Transverse colon (tissue), 4 donors: ENCODE data around the gene EIF2S3B. TPM values are rescaled to one million over a fixed set of nuclear protein-coding genes. Genes with fewer than 3 reads are reported as not detected.

ENCODE experiments used
- DNase-seq: peaks from one replicate; pipeline ENCODE4 v3.0.0-alpha.2; 2019
- H3K27ac ChIP-seq, 4 donors: fragments of 200-600 bp; sonication (generic); 2 replicates each; pipeline ENCODE4 v1.5.1; 2016 to 2018; ENCODE audit warnings: inconsistent platforms in 4 of 4
- H3K27me3 ChIP-seq: fragments of 200-600 bp; sonication (generic); 2 replicates; pipeline ENCODE4 v1.5.1; 2017; ENCODE audit warnings: inconsistent platforms
- H3K36me3 ChIP-seq, 4 donors: fragments of 200-600 bp; sonication (generic); 2 replicates each; pipeline ENCODE4 v1.5.1; 2017 to 2019; ENCODE audit warnings: inconsistent platforms in 4 of 4
- H3K4me1 ChIP-seq, 4 donors: fragments of 200-600 bp; sonication (generic); 2 replicates each; pipeline ENCODE4 v1.5.1; 2017 to 2020; ENCODE audit warnings: inconsistent platforms in 4 of 4
- H3K4me3 ChIP-seq, 4 donors: fragments of 200-600 bp; sonication (generic); 1 replicate in 1 of 4; 2 replicates in 3 of 4; pipeline versions ENCODE4 v1.5.1 to v1.6.1; 2017 to 2019; ENCODE audit warnings: inconsistent platforms in 4 of 4
- H3K9me3 ChIP-seq, 2 donors: fragments of 200-600 bp; sonication (generic); 2 replicates each; pipeline ENCODE4 v1.5.1; 2017 to 2019; ENCODE audit warnings: inconsistent platforms in 2 of 2
- CTCF ChIP-seq, 5 experiments: fragments of 200-600 bp in 3 of 5; fragments of 450-650 bp in 2 of 5; sonication (generic) in 3 of 5; IDR thresholded peaks; 1 replicate in 2 of 5; 2 replicates in 3 of 5; pipeline ENCODE4 v1.5.1; 2016 to 2017; ENCODE audit warnings: antibody characterized with exemption in 5 of 5, inconsistent platforms in 3 of 5, mild to moderate bottlenecking in 2 of 5, moderate library complexity in 1 of 5
- EP300 ChIP-seq: sonication (generic); formaldehyde crosslinking; IDR thresholded peaks from one replicate; pipeline ENCODE4 v1.6.1; 2017; ENCODE audit warnings: antibody characterized with exemption, low read depth
- POLR2A ChIP-seq: fragments of 450-650 bp; IDR thresholded peaks from one replicate; pipeline ENCODE4 v1.6.1; 2016; ENCODE audit warnings: antibody characterized with exemption, mild to moderate bottlenecking, moderate library complexity
- POLR2AphosphoS5 ChIP-seq, 3 donors: sonication (generic); formaldehyde crosslinking; IDR thresholded peaks; one replicate each; pipeline ENCODE4 v1.6.1; 2016; ENCODE audit warnings: antibody characterized with exemption in 3 of 3
- whole genome bisulfite sequencing, 2 donors: methylation state at CpG; one replicate each; pipeline ENCODE4 v1.1.5; 2018; ENCODE audit warnings: low coverage in 1 of 2; 5-methylcytosine and 5-hydroxymethylcytosine counted together
- in situ Hi-C, 4 donors: fragments of 200-750 bp; cut with MboI; loops; one replicate each; pipeline versions ENCODE4 v1.15.0 to v1.15.1; 2017; ENCODE audit warnings: low sequenced_read_pairs in 3 of 4, low pct_ligation_motif_present in 1 of 4, low pct_unique_long_range_greater_than_20kb in 1 of 4
- intact Hi-C: fragments of 100-400 bp; cut with DNase I; formaldehyde crosslinking; loops from one replicate; pipeline ENCODE4 v1.15.1; 2023; ENCODE audit warnings: low total_unique reads
- total RNA-seq, 4 donors: library from RNA; depleted of rRNA; stranded (reverse); fragments of >200 nt; gene quantifications; one replicate each; pipeline ENCODE4 v1.1.0, GENCODE V29; 2016

EIF2S3B gene
- total RNA-seq, 4 donors from 2014 or later, result 0.41 TPM; not detected in 3

- no peaks in the 10 kb centered on the region for H3K27me3 ChIP-seq
- H3K27ac ChIP-seq, result no peak overlapping the region
- H3K4me3 ChIP-seq, result no peak overlapping the region
- H3K4me1 ChIP-seq, result no peaks in the 10 kb centered on the region
- H3K9me3 ChIP-seq, result no peaks in the 10 kb centered on the region
- no peak for DNase-seq
- WGBS, 2 donors, result 8 to 36% methylated on average over 1 of the region's 1 CpG
- no peak for TF ChIP-seq CTCF (IDR thresholded peaks at IDR 0.05)
- TF ChIP-seq POLR2AphosphoS5 (IDR thresholded peaks at IDR 0.05), result no peak
- no peak for TF ChIP-seq EP300
- TF ChIP-seq POLR2A, result no peak
- intact Hi-C loops, result no loop called here
- in situ Hi-C loops, result no loop called here
- no peaks in the 10 kb centered on the region for H3K36me3 ChIP-seq
Measured at GRCh38 chr12:10498042-10498441, 7.6 kb upstream of the EIF2S3B start.

GRCh38 chr12:10501030-10501429 lies 4.7 kb upstream of the EIF2S3B start:
- WGBS, 2 donors, result 48 to 50% methylated on average over 3 of the region's 3 CpGs
- in situ Hi-C loops, result no loop called here
- DNase-seq, result no peak

GRCh38 chr12:10503460-10503859 lies 2.2 kb upstream of the EIF2S3B start:
- no peaks in the 10 kb centered on the region for H3K4me1 ChIP-seq
- no peak overlapping the region for H3K27ac ChIP-seq
- no peaks in the 10 kb centered on the region for H3K27me3 ChIP-seq
- H3K36me3 ChIP-seq, result no peaks in the 10 kb centered on the region
- TF ChIP-seq POLR2AphosphoS5 (IDR thresholded peaks at IDR 0.05) (no peak), EP300 (no peak), CTCF (IDR thresholded peaks at IDR 0.05) (no peak), POLR2A (no peak)
- in situ Hi-C loops (no loop called here), intact Hi-C loops (no loop called here)
- H3K9me3 ChIP-seq, result no peaks in the 10 kb centered on the region
- DNase-seq, result no peak
- no peak overlapping the region for H3K4me3 ChIP-seq
- 54 to 78% methylated on average over 1 of the region's 1 CpG for WGBS, 2 donors

More at GRCh38 chr12:10501030-10501429, 4.7 kb upstream of the EIF2S3B start:
- no peak overlapping the region for H3K27ac ChIP-seq
- no peaks in the 10 kb centered on the region for H3K27me3 ChIP-seq
- no peaks in the 10 kb centered on the region for H3K36me3 ChIP-seq
- intact Hi-C loops, result no loop called here
- no peaks in the 10 kb centered on the region for H3K9me3 ChIP-seq
- H3K4me1 ChIP-seq, result no peaks in the 10 kb centered on the region
- H3K4me3 ChIP-seq, result no peak overlapping the region
- TF ChIP-seq CTCF (IDR thresholded peaks at IDR 0.05) (peak in 1 of 5 experiments; percentile 9), POLR2AphosphoS5 (IDR thresholded peaks at IDR 0.05) (no peak)

- no peaks in the 10 kb centered on the region for H3K4me1 ChIP-seq
- no peaks in the 10 kb centered on the region for H3K9me3 ChIP-seq
- no peak overlapping the region for H3K27ac ChIP-seq
- no peak overlapping the region for H3K4me3 ChIP-seq
- no peaks in the 10 kb centered on the region for H3K36me3 ChIP-seq
- in situ Hi-C loops, result no loop called here
- no peaks in the 10 kb centered on the region for H3K27me3 ChIP-seq
- DNase-seq, result no peak
- WGBS, 2 donors, result 50 to 59% methylated on average over 5 of the region's 5 CpGs
- TF ChIP-seq CTCF (IDR thresholded peaks at IDR 0.05), result no peak
- no peak for TF ChIP-seq EP300
- TF ChIP-seq POLR2A, result no peak
- TF ChIP-seq POLR2AphosphoS5 (IDR thresholded peaks at IDR 0.05), result no peak
- intact Hi-C loops, result no loop called here
Measured at GRCh38 chr12:10511756-10512355, 6.2 kb downstream of the EIF2S3B start.
